ENCODE results near the gene TET2.

DNA sequence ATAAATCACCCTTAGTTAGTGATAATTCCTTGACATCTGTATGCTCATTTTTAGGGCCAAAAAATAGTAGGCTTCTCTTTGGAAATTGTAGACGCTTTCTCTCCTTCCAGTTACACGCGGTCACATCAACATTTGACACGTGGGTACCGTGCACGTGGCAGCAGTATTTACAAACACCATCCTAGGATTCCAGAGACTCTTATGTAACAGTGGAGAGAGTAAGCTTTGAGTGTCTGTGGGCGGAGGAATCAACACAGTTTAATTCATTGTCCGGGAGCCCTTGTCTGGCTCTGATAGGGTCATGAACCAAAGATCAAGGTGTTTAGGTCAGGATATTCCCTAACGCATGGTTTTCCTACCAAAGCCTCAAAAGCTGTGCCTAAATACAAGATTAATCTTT lies 12.2 kb downstream of the TET2 start:
- TF ChIP-seq CTCF (conservative IDR thresholded peaks at IDR 0.05) (no peak), ZFX (IDR thresholded peaks at IDR 0.05) (no peak)

Measured in C4-2B (cell line).